HG03571 (cell line): ENCODE data around the gene YIPF3.
"Not testable (repeated sequence)": the region's sequence is repeated elsewhere in the genome, so short reads cannot be mapped to it uniquely, and the experiment has no call there.

Source experiments
- ATAC-seq: cut with Tn5 transposase; IDR thresholded peaks from one replicate; pipeline ENCODE4 v1.9.1; 2021; ENCODE audit not compliant: unreplicated experiment

Gene YIPF3

GRCh38 chr6:43509984-43510826 lies 6.5 kb downstream of the YIPF3 start, which contains the start of gene LRRC73:
Gene LRRC73, minus strand, starts transcription at chr6:43510346. Its CDS starts 561 bp downstream, at chr6:43509785.
- ATAC-seq = peak; percentile 54

- ATAC-seq = peak; percentile 6
Observed at GRCh38 chr6:43509142-43509983, 7.4 kb downstream of the YIPF3 start.

GRCh38 chr6:43508481-43509141 lies 8.1 kb downstream of the YIPF3 start:
- no peak for ATAC-seq

GRCh38 chr6:43506667-43507471 lies 9.9 kb downstream of the YIPF3 start:
- ATAC-seq = no peak

GRCh38 chr6:43506171-43506570 lies 10.6 kb downstream of the YIPF3 start:
- ATAC-seq = no peak

- ATAC-seq = no peak
Observed at GRCh38 chr6:43505718-43506117, 11.0 kb downstream of the YIPF3 start.

- no peak for ATAC-seq
Observed at GRCh38 chr6:43504756-43505593, 11.8 kb downstream of the YIPF3 start.

GRCh38 chr6:43503443-43503842 lies 13.3 kb downstream of the YIPF3 start:
- no peak for ATAC-seq

GRCh38 chr6:43502666-43503065 lies 14.1 kb downstream of the YIPF3 start:
- no peak for ATAC-seq

GRCh38 chr6:43500921-43501320 lies 15.8 kb downstream of the YIPF3 start:
- ATAC-seq = no peak

- no peak for ATAC-seq
Observed at GRCh38 chr6:43499028-43499815, 17.5 kb downstream of the YIPF3 start.

GRCh38 chr6:43498291-43498690 lies 18.4 kb downstream of the YIPF3 start:
- ATAC-seq = not testable (repeated sequence)

- no peak for ATAC-seq
Observed at GRCh38 chr6:43497689-43498088, 19.0 kb downstream of the YIPF3 start.

- no peak for ATAC-seq
Observed at GRCh38 chr6:43497129-43497396, 19.7 kb downstream of the YIPF3 start.

- no peak for ATAC-seq
Observed at GRCh38 chr6:43496370-43497128, 20.2 kb downstream of the YIPF3 start.

- ATAC-seq = no peak
Observed at GRCh38 chr6:43495409-43495941, 21.3 kb downstream of the YIPF3 start.

- ATAC-seq = no peak
Observed at GRCh38 chr6:43494766-43495165, 22.0 kb downstream of the YIPF3 start.

- ATAC-seq = no peak
Observed at GRCh38 chr6:43494321-43494720, 22.4 kb downstream of the YIPF3 start.
